ENCODE results near the gene PAGR1. TPM values are rescaled to one million over a fixed set of nuclear protein-coding genes. Genes with fewer than 3 reads are reported as not detected.

Gene PAGR1
- total RNA-seq, 1 experiment from 2014 or later: 60.1 TPM

GRCh38 chr16:29805232-29806098 is 10.5 kb upstream of the PAGR1 start (continued):
- TF ChIP-seq FOXK1 (CRISPR knock-in tag; IDR thresholded peaks at IDR 0.05) (peak; percentile 99), STAT6 (CRISPR knock-in tag; conservative IDR thresholded peaks at IDR 0.05; ENCODE audit: low read depth) (no peak; the same call in 1 of the 2 replicates), ERG (CRISPR knock-in tag; IDR thresholded peaks at IDR 0.05) (peak; percentile 92), MXD4 (CRISPR knock-in tag; IDR thresholded peaks at IDR 0.05; ENCODE audit: borderline replicate concordance) (no peak), ZNF532 (CRISPR knock-in tag; IDR thresholded peaks at IDR 0.05; ENCODE audit: borderline replicate concordance) (peak; percentile 77; the same call in 1 of the 2 replicates), ZNF263 (CRISPR knock-in tag; IDR thresholded peaks at IDR 0.05; ENCODE audit: low read depth) (peak; percentile 60; the same call in 1 of the 2 replicates), ESRRA (CRISPR knock-in tag; IDR thresholded peaks at IDR 0.05; ENCODE audit: borderline replicate concordance) (peak; percentile 78), CREM (CRISPR knock-in tag; IDR thresholded peaks at IDR 0.05) (peak; percentile 81), GRHL2 (CRISPR knock-in tag; IDR thresholded peaks at IDR 0.05; ENCODE audit: insufficient replicate concordance, severe bottlenecking) (no peak), E2F4 (CRISPR knock-in tag; IDR thresholded peaks at IDR 0.05; ENCODE audit: borderline replicate concordance, low read depth) (peak; percentile 84), AR (CRISPR knock-in tag; IDR thresholded peaks at IDR 0.05) (peak; percentile 81; the same call in 1 of the 2 replicates), SMAD3 (CRISPR knock-in tag; IDR thresholded peaks at IDR 0.05; ENCODE audit: borderline replicate concordance) (peak; percentile 36; the same call in 1 of the 2 replicates), ARID4B (CRISPR knock-in tag; IDR thresholded peaks at IDR 0.05; ENCODE audit: borderline replicate concordance) (peak; percentile 70; the same call in 1 of the 2 replicates), SP1 (CRISPR knock-in tag; conservative IDR thresholded peaks at IDR 0.05) (peak; percentile 98), TCF7 (CRISPR knock-in tag; IDR thresholded peaks at IDR 0.05; ENCODE audit: low read depth) (0 out of 2 replicates have a peak, but pooled peaks have one; percentile 71), NR2C2 (CRISPR knock-in tag; IDR thresholded peaks at IDR 0.05) (no peak), HMGXB4 (CRISPR knock-in tag; IDR thresholded peaks at IDR 0.05) (0 out of 2 replicates have a peak, but pooled peaks have one; percentile 67)
